ENCODE measurements around the gene MCOLN3. TPM values are rescaled to one million over a fixed set of nuclear protein-coding genes. Genes with fewer than 3 reads are reported as not detected.
A peak's percentile ranks its signal among the peaks of the same experiment; 100 is the strongest.

Gene MCOLN3
- total and polyA plus RNA-seq, 8 donors: 3.2 to 11.2 (median 6.6) TPM

- no peaks in the 10 kb centered on the region for H3K9me3 ChIP-seq
- no peak overlapping the region for H3K27ac ChIP-seq
- intact Hi-C loops (cut with DNase I): no loop called here
- no peak overlapping the region for H3K4me3 ChIP-seq
- no peaks in the 10 kb centered on the region for H3K4me1 ChIP-seq
- DNase-seq (no peak), ATAC-seq (no peak), FAIRE-seq (no peak)
- no peaks in the 10 kb centered on the region for H3K36me3 ChIP-seq
- no peak for TF ChIP-seq CTCF (IDR thresholded peaks at IDR 0.05)
- H3K27me3 ChIP-seq: no peaks in the 10 kb centered on the region
Observed at GRCh38 chr1:85089203-85089602, 40.9 kb upstream of the MCOLN3 start.

GRCh38 chr1:85088408-85088784 is 40.1 kb upstream of the MCOLN3 start:
- intact Hi-C loops (cut with DNase I): no loop called here
- no peak for DNase-seq
- no peaks in the 10 kb centered on the region for H3K36me3 ChIP-seq
- H3K4me3 ChIP-seq: no peak overlapping the region
- no peaks in the 10 kb centered on the region for H3K9me3 ChIP-seq
- no peak overlapping the region for H3K27ac ChIP-seq
- no peaks in the 10 kb centered on the region for H3K27me3 ChIP-seq
- TF ChIP-seq CTCF (IDR thresholded peaks at IDR 0.05): no peak
- ATAC-seq: no peak
- no peaks in the 10 kb centered on the region for H3K4me1 ChIP-seq
- WGBS, 2 donors: 77 to 89% methylated on average over 2 of the region's 2 CpGs
- FAIRE-seq: no peak

- Histone ChIP-seq H3K9me3 (no peaks in the 10 kb centered on the region), H3K4me3 (no peak overlapping the region), H3K27me3 (no peaks in the 10 kb centered on the region), H3K27ac (no peak overlapping the region), H3K36me3 (no peaks in the 10 kb centered on the region), H3K4me1 (no peaks in the 10 kb centered on the region)
- no peak for TF ChIP-seq CTCF (IDR thresholded peaks at IDR 0.05)
- intact Hi-C loops (cut with DNase I): no loop called here
- DNase-seq (no peak), FAIRE-seq (no peak), ATAC-seq (no peak)
- WGBS, 2 donors: 95 to 96% methylated on average over 1 of the region's 1 CpG
Observed at GRCh38 chr1:85087659-85088407, 39.5 kb upstream of the MCOLN3 start.

- Histone ChIP-seq H3K4me3 (no peak overlapping the region), H3K4me1 (no peaks in the 10 kb centered on the region), H3K9me3 (no peaks in the 10 kb centered on the region), H3K27ac (no peak overlapping the region), H3K36me3 (no peaks in the 10 kb centered on the region), H3K27me3 (no peaks in the 10 kb centered on the region)
- FAIRE-seq: no peak
- intact Hi-C loops (cut with DNase I): no loop called here
- no peak for TF ChIP-seq CTCF (IDR thresholded peaks at IDR 0.05)
- no peak for ATAC-seq
- no peak for DNase-seq
- 93 to 96% methylated on average over 1 of the region's 1 CpG for WGBS, 2 donors
Observed at GRCh38 chr1:85085417-85085816, 37.1 kb upstream of the MCOLN3 start.

GRCh38 chr1:85078903-85079302 is 30.6 kb upstream of the MCOLN3 start:
- Histone ChIP-seq H3K4me1 (no peaks in the 10 kb centered on the region), H3K4me3 (no peak overlapping the region), H3K9me3 (no peaks in the 10 kb centered on the region), H3K36me3 (no peaks in the 10 kb centered on the region), H3K27me3 (no peaks in the 10 kb centered on the region), H3K27ac (no peak overlapping the region)
- intact Hi-C loops (cut with DNase I): no loop called here
- DNase-seq (no peak), FAIRE-seq (no peak), ATAC-seq (peak in 3 of 4 donors; percentile 29 to 70 (median 59))
- WGBS, 2 donors: 25 to 27% methylated on average over 3 of the region's 3 CpGs
- TF ChIP-seq CTCF (IDR thresholded peaks at IDR 0.05): no peak

All from pancreas (tissue), 10 donors.